ENCODE results near the gene JAKMIP3.
A peak's percentile ranks its signal among the peaks of the same experiment; 100 is the strongest.

Gene JAKMIP3

GRCh38 chr10:132035476-132035875 is 30.3 kb upstream of the JAKMIP3 start:
- no peak for TF ChIP-seq CTCF (IDR thresholded peaks at IDR 0.05; ENCODE audit: low read length, missing control alignments)
- H3K4me3 ChIP-seq (replicated peaks; ENCODE audit: low read depth, low read length), result no peak overlapping the region
- no peak for DNase-seq (ENCODE audit: low read depth)

GRCh38 chr10:132036153-132036886 is 29.4 kb upstream of the JAKMIP3 start:
- DNase-seq (ENCODE audit: low read depth), result peak; percentile 8
- H3K4me3 ChIP-seq (replicated peaks; ENCODE audit: low read depth, low read length), result no peak overlapping the region
- TF ChIP-seq CTCF (IDR thresholded peaks at IDR 0.05; ENCODE audit: low read length, missing control alignments), result no peak

- DNase-seq (ENCODE audit: low read depth), result no peak
- no peak overlapping the region for H3K4me3 ChIP-seq (replicated peaks; ENCODE audit: low read depth, low read length)
- TF ChIP-seq CTCF (IDR thresholded peaks at IDR 0.05; ENCODE audit: low read length, missing control alignments), result no peak
These were observed 28.7 kb upstream of the JAKMIP3 start for GRCh38 chr10:132036887-132037675.

DNA sequence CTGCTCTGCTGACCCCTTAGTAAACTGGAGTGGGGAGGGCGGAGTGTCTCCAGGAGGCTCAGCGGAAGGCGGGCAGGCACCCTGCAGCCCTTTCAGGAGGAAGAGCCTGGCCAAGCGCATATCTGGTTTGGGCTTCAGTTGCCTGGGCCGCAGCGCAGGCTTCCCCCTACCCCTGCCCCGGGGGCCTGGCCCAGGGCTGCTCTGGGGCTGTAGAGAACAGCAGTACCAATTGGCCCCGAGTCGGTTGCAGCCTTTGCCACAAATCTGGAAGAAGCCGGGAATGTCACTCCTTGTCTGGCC is 28.1 kb upstream of the JAKMIP3 start:
- no peak for TF ChIP-seq CTCF (IDR thresholded peaks at IDR 0.05; ENCODE audit: low read length, missing control alignments)
- no peak overlapping the region for H3K4me3 ChIP-seq (replicated peaks; ENCODE audit: low read depth, low read length)
- no peak for DNase-seq (ENCODE audit: low read depth)

DNA sequence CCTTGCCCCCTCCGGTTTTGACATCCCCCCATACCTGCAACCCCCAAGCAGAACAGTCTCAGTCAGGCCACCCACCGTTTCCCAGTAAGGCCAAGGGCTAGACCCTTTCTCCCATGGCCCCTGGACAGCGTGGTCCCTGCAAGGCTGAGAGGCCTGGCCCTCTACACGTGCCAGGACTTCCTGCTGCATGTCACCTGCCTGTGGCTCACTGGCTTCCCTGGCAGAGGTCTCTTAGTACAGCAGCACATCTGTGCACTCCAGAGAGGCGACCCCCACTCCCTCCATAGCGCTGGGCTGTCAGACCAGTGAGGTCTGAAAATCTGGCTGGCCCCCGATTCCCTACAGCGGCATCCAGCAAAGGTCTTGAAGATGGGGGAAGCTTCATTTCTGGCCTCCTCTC is 26.4 kb upstream of the JAKMIP3 start:
- H3K4me3 ChIP-seq (replicated peaks; ENCODE audit: low read depth, low read length), result no peak overlapping the region
- DNase-seq (ENCODE audit: low read depth), result no peak
- no peak for TF ChIP-seq CTCF (IDR thresholded peaks at IDR 0.05; ENCODE audit: low read length, missing control alignments)

GRCh38 chr10:132040046-132040445 is 25.7 kb upstream of the JAKMIP3 start:
- no peak for TF ChIP-seq CTCF (IDR thresholded peaks at IDR 0.05; ENCODE audit: low read length, missing control alignments)
- no peak overlapping the region for H3K4me3 ChIP-seq (replicated peaks; ENCODE audit: low read depth, low read length)
- no peak for DNase-seq (ENCODE audit: low read depth)
